Activated CD8-positive, alpha-beta memory T cell treated with anti-CD3 and anti-CD28 coated beads for 48 hours (primary cell): ENCODE results near the gene RBM39.
A peak's percentile ranks its signal among the peaks of the same experiment; 100 is the strongest.
"Not testable (repeated sequence)": the region's sequence is repeated elsewhere in the genome, so short reads cannot be mapped to it uniquely, and the experiment has no call there.

Experiments
- DNase-seq, 3 experiments: peaks; one replicate each; pipeline ENCODE4 v3.0.0-alpha.2; 2020; ENCODE audit warnings: low read depth in 2 of 3, low spot score in 2 of 3

Gene RBM39

GRCh38 chr20:35741892-35742740 is at the start of gene RBM39:
RBM39 (minus strand) TSS chr20:35742260; CDS start chr20:35740874, 1,386 bp downstream.
- peak; percentile 92 to 97 (median 95) for DNase-seq

GRCh38 chr20:35791821-35792220 is 49.8 kb upstream of the RBM39 start:
- DNase-seq: no peak

- no peak for DNase-seq
Measured at GRCh38 chr20:35791097-35791496, 49.0 kb upstream of the RBM39 start.

GRCh38 chr20:35788796-35789195 is 46.7 kb upstream of the RBM39 start:
- no peak for DNase-seq

GRCh38 chr20:35785541-35785940 is 43.5 kb upstream of the RBM39 start:
- not testable (repeated sequence) for DNase-seq

- DNase-seq: not testable (repeated sequence)
Measured at GRCh38 chr20:35783811-35784210, 41.8 kb upstream of the RBM39 start.

GRCh38 chr20:35776513-35777101 is 34.5 kb upstream of the RBM39 start:
- no peak for DNase-seq

GRCh38 chr20:35774391-35774790 is 32.3 kb upstream of the RBM39 start:
- no peak for DNase-seq

GRCh38 chr20:35773154-35773751 is 31.2 kb upstream of the RBM39 start:
- DNase-seq: peak in 1 of 3 experiments; percentile 8

- no peak for DNase-seq
Measured at GRCh38 chr20:35772563-35773058, 30.6 kb upstream of the RBM39 start.

GRCh38 chr20:35771689-35772562 is 29.9 kb upstream of the RBM39 start, which contains the start of gene PHF20:
PHF20 (plus strand) TSS chr20:35772015; CDS start chr20:35801523, 29,508 bp downstream.
- DNase-seq: peak; percentile 98 to 99 (median 98)

- no peak for DNase-seq
Measured at GRCh38 chr20:35771367-35771688, 29.3 kb upstream of the RBM39 start.

GRCh38 chr20:35768731-35769664 is 26.9 kb upstream of the RBM39 start:
- DNase-seq: peak in 2 of 3 experiments; percentile 8 to 44

GRCh38 chr20:35767683-35768481 is 25.8 kb upstream of the RBM39 start:
- peak in 2 of 3 experiments; percentile 15 to 36 for DNase-seq

- no peak for DNase-seq
Measured at GRCh38 chr20:35766843-35767242, 24.8 kb upstream of the RBM39 start.

- not testable (repeated sequence) for DNase-seq
Measured at GRCh38 chr20:35764936-35765335, 22.9 kb upstream of the RBM39 start.

GRCh38 chr20:35762461-35762860 is 20.4 kb upstream of the RBM39 start:
- DNase-seq: no peak

GRCh38 chr20:35761548-35761947 is 19.5 kb upstream of the RBM39 start:
- not testable (repeated sequence) for DNase-seq
